Suppressor macrophage treated with lipopolysaccharide for 1 hour (primary cell): Measurements from ENCODE around the gene DDC.
"Not testable (repeated sequence)": the region's sequence is repeated elsewhere in the genome, so short reads cannot be mapped to it uniquely, and the experiment has no call there.

Source experiments
- DNase-seq, 3 donors: peaks; one replicate each; pipeline ENCODE4 v3.0.0-alpha.2; 2020 to 2022

Gene DDC

DNA sequence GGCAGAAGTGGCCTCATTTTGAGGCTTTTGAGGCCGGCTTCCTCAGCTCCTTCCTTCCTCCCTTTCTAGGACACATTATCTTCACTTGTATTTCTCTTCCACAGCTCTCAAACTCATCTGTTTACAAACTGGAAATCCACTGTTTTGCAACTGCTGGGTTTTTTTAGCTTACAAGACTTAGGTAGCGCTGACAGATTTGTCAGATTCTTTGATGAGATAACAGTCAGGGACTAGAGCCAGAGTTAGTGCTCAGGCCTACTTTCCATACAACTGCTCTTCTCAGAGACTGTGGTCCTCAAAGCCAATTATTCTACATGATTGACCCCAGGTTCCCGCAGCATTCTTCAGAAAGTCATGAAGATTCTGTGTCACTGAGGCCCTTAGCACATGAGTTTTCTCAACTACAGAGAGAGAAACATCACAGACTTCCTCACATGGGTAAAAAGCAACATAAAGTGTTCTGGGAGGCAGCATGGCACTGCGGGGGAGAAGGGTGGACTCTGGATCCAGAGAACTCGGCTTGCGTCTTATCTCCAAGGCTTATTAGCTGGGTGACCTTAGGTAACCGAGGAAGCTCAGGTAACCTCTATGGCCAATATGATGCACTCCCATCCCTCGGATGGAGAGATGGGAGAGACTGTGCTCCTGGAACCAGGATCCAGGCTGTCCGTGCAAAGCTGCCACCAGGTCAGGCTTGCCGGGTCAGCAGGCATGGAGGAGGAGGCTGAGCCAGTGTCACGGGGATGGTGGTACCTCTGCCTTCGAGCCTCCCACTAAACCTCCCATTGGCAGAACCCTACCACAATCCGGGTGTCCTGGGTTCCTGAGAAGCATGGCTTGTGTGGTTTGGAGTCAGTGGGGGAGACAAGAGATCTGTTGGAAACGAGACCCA lies 10.5 kb downstream of the DDC start:
- no peak for DNase-seq

- no peak for DNase-seq
Measured at GRCh38 chr7:50553973-50554372, 11.2 kb downstream of the DDC start.

DNA sequence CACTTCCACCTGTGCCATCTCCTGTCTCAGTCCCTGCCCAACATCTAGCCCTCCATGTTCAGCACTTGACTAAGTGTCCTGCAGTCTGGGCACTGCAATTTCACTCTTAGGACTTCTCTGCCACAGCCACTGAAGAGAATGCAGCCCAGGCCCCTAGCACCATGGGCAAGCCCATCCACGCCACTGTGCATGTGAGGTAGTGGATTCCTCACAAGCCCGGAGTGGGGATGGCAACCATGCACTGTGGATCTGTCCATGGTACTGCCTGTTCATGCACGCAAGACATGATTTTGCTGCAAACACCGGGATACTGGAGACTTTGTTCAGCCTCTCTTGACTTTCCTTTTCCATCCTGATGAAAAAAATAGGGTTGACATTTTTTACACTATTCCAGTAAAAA lies 12.3 kb downstream of the DDC start:
- DNase-seq = peak in 2 of 3 donors; percentile 5 to 18

DNA sequence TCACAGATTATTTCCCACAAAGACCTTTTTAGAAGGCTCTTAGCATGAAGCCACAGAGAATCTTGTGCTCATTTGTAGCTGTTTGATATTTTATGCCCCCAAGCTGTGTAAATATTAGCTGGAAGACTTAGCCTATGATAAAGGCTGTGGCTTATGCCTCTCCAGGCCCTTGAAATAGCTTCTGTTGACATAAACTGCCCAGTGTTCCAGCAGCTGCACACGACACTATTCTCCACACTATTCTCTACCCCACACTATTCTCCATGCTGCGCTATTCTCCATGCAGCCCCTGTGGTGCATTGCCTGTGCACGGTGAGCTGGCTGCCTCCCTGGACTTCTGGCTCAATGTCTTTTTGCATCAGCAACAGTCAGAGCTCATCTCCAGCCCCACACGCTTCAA lies 13.1 kb downstream of the DDC start:
- DNase-seq = no peak

DNA sequence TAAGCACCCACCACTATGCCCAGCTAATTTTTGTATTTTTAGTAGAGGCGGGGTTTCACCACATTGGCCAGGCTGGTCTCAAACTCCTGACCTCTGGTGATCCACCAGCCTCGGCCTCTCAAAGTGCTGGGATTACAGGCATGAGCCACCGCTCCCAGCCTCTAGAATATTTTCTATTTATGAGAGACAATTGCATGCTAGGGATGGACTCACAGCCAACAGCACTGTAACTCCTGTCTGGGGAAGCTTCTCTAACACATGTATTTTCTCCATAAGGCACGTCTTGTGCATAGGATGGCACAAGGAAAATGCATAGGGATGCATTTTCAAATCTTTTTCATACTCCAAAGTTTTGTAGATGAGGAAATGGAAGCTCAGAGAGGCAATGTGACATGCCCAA lies 19.6 kb downstream of the DDC start:
- not testable (repeated sequence) for DNase-seq

- DNase-seq = no peak
Measured at GRCh38 chr7:50544992-50545391, 20.2 kb downstream of the DDC start.

- no peak for DNase-seq
Measured at GRCh38 chr7:50543776-50544442, 21.3 kb downstream of the DDC start.

GRCh38 chr7:50542132-50542531 lies 23.1 kb downstream of the DDC start:
- DNase-seq = no peak

GRCh38 chr7:50540785-50541579 lies 24.2 kb downstream of the DDC start:
- DNase-seq = no peak

- no peak for DNase-seq
Measured at GRCh38 chr7:50539725-50540124, 25.5 kb downstream of the DDC start.

DNA sequence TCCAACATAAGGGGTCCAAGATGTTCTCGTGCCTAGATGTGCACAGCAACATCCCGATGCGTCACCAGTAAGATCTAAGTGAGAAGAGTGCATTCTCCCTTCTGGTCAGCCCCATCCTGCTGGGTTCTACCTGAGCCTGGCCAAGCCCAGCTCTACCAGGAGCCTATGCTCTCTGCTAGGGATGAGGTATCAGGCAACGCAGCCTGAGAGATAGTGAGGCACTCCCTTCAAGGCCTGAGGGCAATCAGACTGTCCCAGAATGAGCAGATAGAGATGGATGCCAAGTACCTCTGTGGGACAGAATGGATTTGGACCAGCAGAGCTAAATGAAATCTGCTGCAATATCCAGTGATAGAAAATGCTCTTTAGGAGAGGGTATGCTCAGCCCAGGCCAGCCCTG lies 26.7 kb downstream of the DDC start:
- no peak for DNase-seq

- DNase-seq = no peak
Measured at GRCh38 chr7:50537417-50537816, 27.8 kb downstream of the DDC start.

DNA sequence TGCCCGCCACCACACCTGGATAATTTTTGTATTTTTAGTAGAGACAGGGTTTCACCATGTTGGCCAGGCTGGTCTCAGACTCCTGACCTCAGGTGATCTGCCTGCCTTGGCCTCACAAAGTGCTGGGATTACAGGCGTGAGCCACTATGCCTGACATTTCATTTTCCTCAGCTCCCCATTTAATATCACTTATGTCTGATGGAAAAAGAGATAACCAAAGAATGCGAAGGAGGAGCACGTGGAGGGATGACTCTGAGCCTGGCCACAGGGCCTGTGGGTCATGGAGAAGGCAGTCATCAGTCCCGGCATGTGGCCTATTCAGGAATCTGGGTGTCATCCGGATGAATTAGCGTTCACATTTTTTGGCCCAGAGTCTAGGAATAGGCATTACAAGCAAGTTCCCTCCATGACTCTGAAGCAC lies 29.9 kb downstream of the DDC start:
- not testable (repeated sequence) for DNase-seq

DNA sequence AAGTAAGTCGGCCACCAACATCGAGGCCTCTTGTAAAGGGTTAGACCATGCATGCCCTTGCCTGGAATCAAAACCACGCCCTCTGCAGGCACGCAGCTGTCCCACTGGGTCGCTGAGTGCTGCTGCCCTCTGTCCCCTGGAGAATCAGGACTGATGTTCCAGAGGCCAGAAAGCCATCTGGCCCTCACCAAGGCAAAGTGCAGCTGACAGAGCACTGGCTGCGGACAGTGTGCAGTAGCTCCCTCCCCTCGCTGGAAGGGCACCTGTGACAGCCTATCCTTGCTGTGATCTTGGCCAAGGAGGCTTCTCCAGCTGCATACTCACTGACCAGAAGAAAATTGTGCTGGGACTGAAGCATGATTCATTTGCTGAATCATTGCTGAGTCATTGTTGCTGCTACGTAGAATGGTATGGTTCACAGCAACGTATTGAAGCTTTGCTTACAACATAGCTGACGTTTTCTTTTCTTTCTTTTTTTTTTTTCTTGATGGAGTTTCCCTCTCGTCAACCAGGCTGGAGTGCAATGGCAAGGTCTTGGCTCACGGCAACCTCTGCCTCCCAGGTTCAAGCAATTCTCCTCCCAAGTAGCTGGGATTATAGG lies 30.4 kb downstream of the DDC start:
- DNase-seq = peak; percentile 76 to 94 (median 87)

DNA sequence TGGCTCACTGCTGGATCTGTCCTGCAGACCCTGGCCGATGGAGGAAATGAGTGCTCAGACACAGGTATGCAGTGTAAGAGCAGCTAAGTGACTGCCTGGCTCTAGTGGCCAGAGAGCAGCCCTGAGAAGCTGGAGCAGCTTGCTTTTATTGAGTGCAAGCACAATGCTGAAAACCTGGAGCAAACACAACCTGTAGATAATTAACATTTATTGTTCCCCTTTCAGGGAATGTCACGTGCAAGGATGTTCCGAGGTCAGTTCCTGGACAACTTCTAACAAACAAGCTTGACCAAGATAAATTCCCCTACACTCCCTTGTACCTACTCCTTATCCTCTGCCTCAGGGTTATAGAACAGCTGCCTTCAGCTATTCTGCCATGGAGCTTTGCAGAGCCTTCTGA lies 31.3 kb downstream of the DDC start:
- no peak for DNase-seq

- DNase-seq = no peak
Measured at GRCh38 chr7:50531928-50532327, 33.3 kb downstream of the DDC start.

- no peak for DNase-seq
Measured at GRCh38 chr7:50531401-50531911, 33.7 kb downstream of the DDC start.

DNA sequence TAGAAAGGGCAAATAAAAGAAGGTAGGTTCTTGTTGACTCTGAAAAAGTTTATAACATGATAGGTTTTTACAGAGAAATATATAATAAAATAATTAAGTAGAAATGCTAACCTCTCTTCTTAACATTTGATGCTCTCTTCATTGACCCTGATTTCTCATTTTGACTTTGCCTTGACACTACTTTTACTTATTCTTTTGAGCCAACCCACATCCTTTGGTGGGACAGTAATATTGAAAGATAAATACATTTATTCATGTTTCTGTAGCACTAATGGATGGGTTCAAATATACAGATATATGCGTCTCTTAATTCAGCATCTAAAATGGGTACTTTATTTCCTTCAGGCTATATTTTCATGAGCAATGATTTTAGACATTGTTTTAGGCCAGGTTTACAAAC lies 34.4 kb downstream of the DDC start:
- DNase-seq = no peak

- DNase-seq = no peak
Measured at GRCh38 chr7:50529093-50529862, 35.9 kb downstream of the DDC start.

- DNase-seq = no peak
Measured at GRCh38 chr7:50528266-50529092, 36.7 kb downstream of the DDC start.

DNA sequence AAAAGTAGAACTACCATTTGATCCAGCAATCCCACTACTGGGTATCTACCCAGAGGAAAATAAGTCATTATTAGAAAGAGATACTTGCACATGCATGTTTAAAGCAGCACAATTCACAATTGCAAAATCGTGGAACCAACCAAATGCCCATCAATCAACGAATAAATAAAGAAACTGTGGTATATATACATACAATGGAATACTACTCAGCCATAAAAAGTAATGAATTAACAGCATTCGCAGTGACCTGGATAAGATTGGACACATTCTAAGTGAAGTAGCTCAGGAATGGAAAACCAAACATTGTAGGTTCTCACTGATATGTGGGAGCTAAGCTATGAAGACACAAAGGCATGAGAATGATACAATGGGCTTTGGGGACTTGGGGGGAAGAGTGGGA lies 45.9 kb downstream of the DDC start:
- not testable (repeated sequence) for DNase-seq
